Suprapubic skin (tissue), 4 donors: ENCODE measurements around the gene PLXNA4. TPM values are rescaled to one million over a fixed set of nuclear protein-coding genes. Genes with fewer than 3 reads are reported as not detected.

Experiments used
- DNase-seq, 2 donors: peaks; one replicate each; pipeline ENCODE4 v3.0.0-alpha.2; 2019; ENCODE audit warnings: low spot score in 2 of 2
- H3K27ac ChIP-seq: fragments of 200-600 bp; sonication (generic); one replicate; pipeline ENCODE4 v1.5.1; 2019
- H3K27me3 ChIP-seq: fragments of 200-600 bp; sonication (generic); one replicate; pipeline ENCODE4 v1.5.1; 2019
- H3K36me3 ChIP-seq: fragments of 200-600 bp; sonication (generic); one replicate; pipeline ENCODE4 v1.5.1; 2019
- H3K4me1 ChIP-seq: fragments of 200-600 bp; sonication (generic); one replicate; pipeline ENCODE4 v1.5.1; 2019
- H3K4me3 ChIP-seq: fragments of 200-600 bp; sonication (generic); one replicate; pipeline ENCODE4 v1.5.1; 2019; ENCODE audit warnings: mild to moderate bottlenecking
- H3K9me3 ChIP-seq: fragments of 200-600 bp; sonication (generic); one replicate; pipeline ENCODE4 v1.5.1; 2019
- EP300 ChIP-seq: sonication (generic); formaldehyde crosslinking; IDR thresholded peaks from one replicate; pipeline ENCODE4 v1.6.1; 2017; ENCODE audit warnings: antibody characterized with exemption
- POLR2A ChIP-seq, 2 donors: fragments of 450-650 bp; IDR thresholded peaks; one replicate each; pipeline ENCODE4 v1.6.1; 2017; ENCODE audit warnings: antibody characterized with exemption in 2 of 2, mild to moderate bottlenecking in 2 of 2, moderate library complexity in 2 of 2
- POLR2AphosphoS5 ChIP-seq, 3 donors: sonication (generic); formaldehyde crosslinking; IDR thresholded peaks; one replicate each; pipeline ENCODE4 v1.6.1; 2017; ENCODE audit warnings: antibody characterized with exemption in 3 of 3
- WGBS: methylation state at CpG from one replicate; pipeline ENCODE4 v1.1.5; 2018; 5-methylcytosine and 5-hydroxymethylcytosine counted together
- total RNA-seq, 4 donors: library from RNA; depleted of rRNA; stranded (reverse); fragments of >200 nt; gene quantifications; one replicate each; pipeline ENCODE4 v1.1.0, GENCODE V29; 2016
- TF ChIP-seq, protein P1 (sequence below), 2 donors: fragments of 200-600 bp in 1 of 2; fragments of 450-650 bp in 1 of 2; sonication (generic) in 1 of 2; IDR thresholded peaks; one replicate each; pipeline ENCODE4 v1.5.1; 2016 to 2019; ENCODE audit warnings: antibody characterized with exemption in 2 of 2, mild to moderate bottlenecking in 1 of 2, moderate library complexity in 1 of 2

The PLXNA4 gene
- total RNA-seq, 4 donors from 2014 or later = 5.4 to 10.7 (median 7.1) TPM

DNA sequence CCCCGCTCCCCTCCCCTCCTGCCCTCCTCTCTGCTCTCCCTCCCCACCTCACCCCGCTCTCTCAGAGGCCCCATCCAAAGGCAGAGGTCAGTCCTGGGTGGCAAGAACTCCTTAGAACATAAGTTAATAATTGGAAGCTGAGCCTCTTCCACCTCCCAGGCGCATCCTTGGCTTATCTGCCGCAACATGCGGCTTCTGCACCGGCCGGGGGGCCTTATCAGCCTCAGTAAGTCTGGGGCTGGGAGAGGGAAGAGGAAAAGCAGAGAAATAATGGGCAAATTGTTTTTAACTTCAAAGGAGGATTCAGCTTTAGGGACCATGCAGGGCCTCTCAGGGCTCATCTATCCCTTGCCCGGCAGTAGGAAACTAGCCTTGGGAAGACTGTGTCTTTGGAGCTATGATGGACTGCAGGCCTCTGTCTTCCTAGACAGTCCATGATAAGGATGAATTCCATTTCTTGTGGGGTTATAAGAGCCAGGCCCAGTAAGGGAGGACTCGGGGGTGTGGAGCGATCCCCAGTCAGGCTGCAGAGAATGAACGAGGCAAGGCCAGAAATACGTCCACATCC is 411.6 kb downstream of the PLXNA4 start:
- Histone ChIP-seq H3K36me3 (no peaks in the 10 kb centered on the region), H3K27ac (no peak overlapping the region), H3K27me3 (peaks cover 8% of the 10 kb centered on the region), H3K4me3 (no peak overlapping the region), H3K4me1 (peaks cover 14% of the 10 kb centered on the region), H3K9me3 (no peaks in the 10 kb centered on the region)
- TF ChIP-seq POLR2AphosphoS5 (IDR thresholded peaks at IDR 0.05) (no peak), EP300 (no peak), POLR2A (IDR thresholded peaks at IDR 0.05) (no peak)
- TF ChIP-seq, protein P1, sequence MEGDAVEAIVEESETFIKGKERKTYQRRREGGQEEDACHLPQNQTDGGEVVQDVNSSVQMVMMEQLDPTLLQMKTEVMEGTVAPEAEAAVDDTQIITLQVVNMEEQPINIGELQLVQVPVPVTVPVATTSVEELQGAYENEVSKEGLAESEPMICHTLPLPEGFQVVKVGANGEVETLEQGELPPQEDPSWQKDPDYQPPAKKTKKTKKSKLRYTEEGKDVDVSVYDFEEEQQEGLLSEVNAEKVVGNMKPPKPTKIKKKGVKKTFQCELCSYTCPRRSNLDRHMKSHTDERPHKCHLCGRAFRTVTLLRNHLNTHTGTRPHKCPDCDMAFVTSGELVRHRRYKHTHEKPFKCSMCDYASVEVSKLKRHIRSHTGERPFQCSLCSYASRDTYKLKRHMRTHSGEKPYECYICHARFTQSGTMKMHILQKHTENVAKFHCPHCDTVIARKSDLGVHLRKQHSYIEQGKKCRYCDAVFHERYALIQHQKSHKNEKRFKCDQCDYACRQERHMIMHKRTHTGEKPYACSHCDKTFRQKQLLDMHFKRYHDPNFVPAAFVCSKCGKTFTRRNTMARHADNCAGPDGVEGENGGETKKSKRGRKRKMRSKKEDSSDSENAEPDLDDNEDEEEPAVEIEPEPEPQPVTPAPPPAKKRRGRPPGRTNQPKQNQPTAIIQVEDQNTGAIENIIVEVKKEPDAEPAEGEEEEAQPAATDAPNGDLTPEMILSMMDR (IDR thresholded peaks at IDR 0.05) = no peak
- DNase-seq = no peak
- WGBS = 92% methylated on average over 12 of the region's 12 CpGs

DNA sequence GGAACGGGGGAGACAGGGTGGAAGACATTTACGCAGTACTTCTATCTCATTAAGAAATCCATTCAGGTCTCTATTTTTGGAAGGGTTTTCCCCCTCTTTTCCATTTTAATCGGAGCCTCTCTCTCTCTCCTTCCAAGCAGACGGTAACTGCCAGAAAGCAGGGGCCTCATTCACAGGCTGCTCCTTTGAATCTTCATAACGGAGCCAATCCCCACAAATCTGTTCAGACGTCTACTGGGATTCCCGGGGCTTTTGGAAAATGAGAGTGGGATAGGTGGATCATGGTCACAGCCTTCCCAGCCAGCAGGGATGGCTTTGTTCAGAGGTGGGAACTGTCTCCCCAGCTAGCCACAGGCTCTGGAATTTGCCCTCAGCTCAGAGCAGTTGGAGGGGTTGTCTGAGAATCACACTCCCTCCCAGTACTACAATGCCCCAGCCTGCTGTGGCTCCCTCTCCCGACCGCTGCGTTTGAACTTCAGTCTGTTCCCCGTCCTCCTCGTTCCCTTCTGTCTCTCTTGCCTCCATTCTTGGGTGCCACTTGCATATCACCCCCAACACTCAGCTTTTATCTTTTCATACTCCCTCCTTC is 413.6 kb downstream of the PLXNA4 start:
- no peaks in the 10 kb centered on the region for H3K36me3 ChIP-seq
- H3K27me3 ChIP-seq = peaks cover 8% of the 10 kb centered on the region
- TF ChIP-seq POLR2A (IDR thresholded peaks at IDR 0.05) = no peak
- TF ChIP-seq EP300 = no peak
- no peak for TF ChIP-seq POLR2AphosphoS5 (IDR thresholded peaks at IDR 0.05)
- TF ChIP-seq, protein P1 (IDR thresholded peaks at IDR 0.05) = no peak
- no peak for DNase-seq
- H3K9me3 ChIP-seq = no peaks in the 10 kb centered on the region
- no peak overlapping the region for H3K27ac ChIP-seq
- H3K4me1 ChIP-seq = peaks cover 14% of the 10 kb centered on the region
- WGBS = 60% methylated on average over 12 of the region's 12 CpGs
- H3K4me3 ChIP-seq = no peak overlapping the region

DNA sequence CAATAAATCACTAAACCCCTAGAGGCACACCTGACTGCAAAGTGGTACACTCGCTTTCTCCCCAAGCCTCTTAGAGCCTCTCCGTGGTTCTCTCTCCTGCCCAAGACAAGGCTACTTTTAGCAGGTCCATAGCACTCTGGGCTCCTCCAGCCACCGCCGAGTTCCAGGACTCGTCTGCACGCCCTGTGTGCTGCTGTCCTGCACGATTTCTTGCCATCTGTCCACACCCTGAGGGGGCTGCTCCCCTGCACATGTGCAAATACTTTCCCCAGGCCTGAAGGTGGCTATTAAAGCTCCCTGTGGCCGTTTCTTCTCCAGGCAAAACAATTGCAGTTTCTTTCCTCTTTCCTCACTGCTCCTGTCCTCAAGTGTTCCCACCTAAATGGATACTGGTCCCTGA is 414.3 kb downstream of the PLXNA4 start:
- Histone ChIP-seq H3K36me3 (no peaks in the 10 kb centered on the region), H3K4me3 (no peak overlapping the region), H3K4me1 (peaks cover 14% of the 10 kb centered on the region), H3K9me3 (no peaks in the 10 kb centered on the region), H3K27me3 (peaks cover 12% of the 10 kb centered on the region), H3K27ac (peak overlapping the region; percentile 1)
- WGBS = 56% methylated on average over 8 of the region's 8 CpGs
- TF ChIP-seq EP300 (no peak), POLR2AphosphoS5 (IDR thresholded peaks at IDR 0.05) (no peak), POLR2A (IDR thresholded peaks at IDR 0.05) (no peak)
- TF ChIP-seq, protein P1 (IDR thresholded peaks at IDR 0.05) = no peak
- no peak for DNase-seq

DNA sequence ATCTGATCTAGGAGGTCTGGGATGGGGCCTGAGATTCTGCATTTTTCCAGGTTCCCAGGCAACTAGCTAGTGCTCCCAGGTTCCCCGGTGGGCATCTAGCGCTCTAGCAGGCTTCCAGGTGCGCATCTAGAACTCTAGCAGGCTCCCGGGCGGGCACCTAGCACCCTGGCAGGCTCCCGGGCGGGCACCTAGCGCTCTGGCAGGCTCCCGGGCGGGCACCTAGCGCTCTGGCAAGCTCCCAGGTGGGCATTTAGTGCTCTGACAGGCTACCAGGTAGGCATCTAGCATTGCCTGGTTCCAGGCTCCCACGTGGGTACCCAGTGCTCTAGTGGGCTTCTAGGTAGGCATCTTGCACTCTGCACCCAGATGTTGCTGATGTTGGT is 414.7 kb downstream of the PLXNA4 start:
- Histone ChIP-seq H3K27me3 (peaks cover 12% of the 10 kb centered on the region), H3K4me3 (no peak overlapping the region), H3K36me3 (no peaks in the 10 kb centered on the region), H3K4me1 (peaks cover 14% of the 10 kb centered on the region), H3K27ac (peak overlapping the region; percentile 1), H3K9me3 (no peaks in the 10 kb centered on the region)
- 94% methylated on average over 6 of the region's 12 CpGs for WGBS
- no peak for DNase-seq
- TF ChIP-seq EP300 = no peak
- no peak for TF ChIP-seq POLR2A (IDR thresholded peaks at IDR 0.05)
- TF ChIP-seq, protein P1 (IDR thresholded peaks at IDR 0.05) = no peak
- no peak for TF ChIP-seq POLR2AphosphoS5 (IDR thresholded peaks at IDR 0.05)

DNA sequence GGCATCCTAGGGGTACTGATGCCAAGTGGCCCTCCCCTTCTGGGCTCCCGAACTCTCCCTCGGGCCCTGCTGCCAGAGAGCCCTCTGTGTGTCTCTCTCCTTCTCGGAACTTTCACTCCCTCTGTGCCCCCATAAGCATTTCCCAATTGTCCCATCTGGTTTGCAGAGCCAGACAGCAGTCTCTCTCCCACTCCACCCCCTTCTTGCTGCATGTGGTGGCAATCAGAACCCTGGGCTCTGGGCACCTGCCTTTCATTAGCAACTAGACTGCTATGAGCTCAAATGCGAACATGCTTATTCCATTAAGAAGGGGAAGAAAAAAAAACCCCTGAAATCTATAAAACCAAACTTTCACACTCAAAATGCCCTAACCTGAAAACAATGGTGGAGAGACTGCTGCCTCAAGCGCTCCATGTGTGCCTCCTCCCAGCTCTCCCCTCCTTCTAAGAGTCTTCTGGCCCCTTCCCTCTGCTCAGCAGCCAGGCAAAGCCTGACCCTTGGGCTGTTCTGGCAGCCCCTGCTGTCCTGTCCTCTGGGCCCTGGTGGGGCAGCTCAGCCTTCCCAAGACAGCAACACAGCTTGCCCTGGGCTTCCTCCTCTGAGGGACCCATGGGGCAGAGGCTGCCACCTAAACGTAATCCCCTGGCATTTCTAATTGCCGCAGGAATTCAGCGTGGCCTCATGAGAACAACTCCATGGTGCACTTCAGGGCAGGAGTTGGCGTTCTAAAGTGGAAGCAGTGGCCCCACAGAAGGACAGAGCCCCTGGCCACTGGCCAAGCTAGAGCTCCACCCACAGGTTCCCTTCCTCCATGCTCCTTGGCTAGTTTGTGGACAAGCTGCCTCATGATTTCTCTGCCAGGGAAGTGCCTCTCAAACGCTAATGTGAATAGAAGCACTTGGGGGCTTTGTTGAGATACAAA is 415.4 kb downstream of the PLXNA4 start:
- H3K27ac ChIP-seq = peak overlapping the region; percentile 35
- peaks cover 12% of the 10 kb centered on the region for H3K27me3 ChIP-seq
- DNase-seq = no peak
- TF ChIP-seq, protein P1 (IDR thresholded peaks at IDR 0.05) = no peak
- TF ChIP-seq POLR2AphosphoS5 (IDR thresholded peaks at IDR 0.05) = no peak
- TF ChIP-seq POLR2A (IDR thresholded peaks at IDR 0.05) = no peak
- TF ChIP-seq EP300 = no peak
- H3K36me3 ChIP-seq = no peaks in the 10 kb centered on the region
- no peaks in the 10 kb centered on the region for H3K9me3 ChIP-seq
- 53% methylated on average over 10 of the region's 10 CpGs for WGBS
- no peak overlapping the region for H3K4me3 ChIP-seq
- peaks cover 14% of the 10 kb centered on the region for H3K4me1 ChIP-seq
